Subcutaneous adipose tissue (tissue), 4 donors: ENCODE data around the gene MMP12. TPM values are rescaled to one million over a fixed set of nuclear protein-coding genes. Genes with fewer than 3 reads are reported as not detected.

Experiments
- total RNA-seq, 4 donors: library from RNA; depleted of rRNA; stranded (reverse); fragments of >200 nt; gene quantifications; one replicate each; pipeline ENCODE4 v1.1.0, GENCODE V29; 2016
- TF ChIP-seq, protein P1 (sequence below): fragments of 450-650 bp; IDR thresholded peaks from one replicate; pipeline ENCODE4 v1.5.1; 2016; ENCODE audit warnings: low read depth, mild to moderate bottlenecking, control low read depth, antibody characterized with exemption, moderate library complexity

MMP12 gene
- total RNA-seq: 10 to 100 TPM in 1 of 4 donors, not detected in 3; 17.0 TPM

DNA sequence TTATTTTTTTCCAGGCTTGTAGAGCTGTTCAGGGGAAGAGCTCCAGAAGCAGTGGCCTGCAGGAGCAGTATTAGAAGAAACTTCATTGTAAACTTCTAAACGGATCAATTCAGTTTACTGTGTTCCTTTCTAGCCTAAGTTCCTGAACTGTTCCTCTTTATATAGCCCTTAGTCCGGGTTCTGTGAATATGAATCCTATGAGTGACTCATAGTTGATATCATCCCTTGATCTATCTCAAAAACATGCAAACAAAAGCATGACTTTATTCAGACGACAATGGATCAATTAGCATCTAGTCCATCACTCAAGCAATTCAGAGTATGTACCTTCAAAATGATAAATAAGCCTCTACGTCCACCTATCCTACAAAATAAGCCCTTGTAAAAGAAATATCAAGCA lies at the start of gene MMP12:
TSS of gene MMP12 (minus strand) at position 131 of the 400 bp plus-strand sequence. CDS start at position 86, 45 bp downstream.
- TF ChIP-seq, protein P1, sequence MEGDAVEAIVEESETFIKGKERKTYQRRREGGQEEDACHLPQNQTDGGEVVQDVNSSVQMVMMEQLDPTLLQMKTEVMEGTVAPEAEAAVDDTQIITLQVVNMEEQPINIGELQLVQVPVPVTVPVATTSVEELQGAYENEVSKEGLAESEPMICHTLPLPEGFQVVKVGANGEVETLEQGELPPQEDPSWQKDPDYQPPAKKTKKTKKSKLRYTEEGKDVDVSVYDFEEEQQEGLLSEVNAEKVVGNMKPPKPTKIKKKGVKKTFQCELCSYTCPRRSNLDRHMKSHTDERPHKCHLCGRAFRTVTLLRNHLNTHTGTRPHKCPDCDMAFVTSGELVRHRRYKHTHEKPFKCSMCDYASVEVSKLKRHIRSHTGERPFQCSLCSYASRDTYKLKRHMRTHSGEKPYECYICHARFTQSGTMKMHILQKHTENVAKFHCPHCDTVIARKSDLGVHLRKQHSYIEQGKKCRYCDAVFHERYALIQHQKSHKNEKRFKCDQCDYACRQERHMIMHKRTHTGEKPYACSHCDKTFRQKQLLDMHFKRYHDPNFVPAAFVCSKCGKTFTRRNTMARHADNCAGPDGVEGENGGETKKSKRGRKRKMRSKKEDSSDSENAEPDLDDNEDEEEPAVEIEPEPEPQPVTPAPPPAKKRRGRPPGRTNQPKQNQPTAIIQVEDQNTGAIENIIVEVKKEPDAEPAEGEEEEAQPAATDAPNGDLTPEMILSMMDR: no peak

DNA sequence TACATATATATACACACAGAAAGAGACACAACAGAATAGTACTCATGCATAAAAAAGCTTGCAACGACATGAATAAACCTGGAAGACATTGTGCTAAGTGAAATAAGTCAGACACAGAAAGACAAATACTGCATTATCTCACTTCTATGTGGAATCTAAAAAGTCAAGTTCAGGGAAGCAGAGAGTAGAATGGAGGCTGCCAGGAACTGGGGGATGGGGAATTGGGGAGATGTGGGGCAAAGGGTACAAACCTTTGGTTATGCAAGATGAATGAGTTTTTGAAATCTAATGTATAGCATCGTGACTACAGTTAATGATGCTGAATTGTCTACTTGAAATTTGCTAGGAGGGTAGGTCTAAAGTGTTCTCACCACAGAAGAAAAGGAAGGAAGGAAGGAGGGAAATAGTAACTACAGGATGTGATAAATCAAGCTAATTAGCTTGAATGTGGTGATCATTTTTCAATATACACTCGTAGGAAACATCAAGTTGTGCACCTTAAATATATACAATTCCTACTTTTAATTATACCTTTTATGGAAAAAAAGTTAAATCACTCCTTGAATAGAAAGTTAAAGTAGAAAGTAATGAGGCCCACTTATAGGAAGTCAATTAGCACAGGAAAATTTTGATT lies 46.9 kb upstream of the MMP12 start:
- TF ChIP-seq, protein P1: no peak

DNA sequence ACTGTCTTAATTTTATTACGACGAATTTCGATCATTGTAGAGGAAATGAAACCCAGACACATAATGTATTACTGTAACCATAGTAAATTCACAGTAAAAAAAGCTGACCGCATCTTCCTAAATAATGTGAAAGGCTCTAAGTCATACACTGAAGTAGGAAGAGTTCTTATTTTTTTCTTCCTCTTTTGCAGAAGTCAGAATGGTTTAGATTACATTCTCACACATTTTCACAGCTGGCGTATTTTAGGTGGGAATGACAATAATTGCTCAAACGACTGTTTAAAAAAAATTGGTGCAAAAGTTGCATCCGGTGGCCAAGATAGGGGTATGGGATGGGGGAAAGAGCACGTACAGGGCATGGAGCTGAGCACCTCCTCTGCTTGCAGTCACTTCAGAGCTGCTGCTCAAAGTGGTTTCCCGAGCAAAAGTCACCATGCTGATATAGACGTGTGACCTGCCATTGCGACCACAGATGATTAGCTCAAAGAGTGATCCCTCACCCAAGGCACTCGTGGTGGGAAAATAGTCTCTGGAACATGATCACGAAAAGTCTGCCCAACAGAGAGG lies 45.4 kb upstream of the MMP12 start:
- TF ChIP-seq, protein P1: no peak

DNA sequence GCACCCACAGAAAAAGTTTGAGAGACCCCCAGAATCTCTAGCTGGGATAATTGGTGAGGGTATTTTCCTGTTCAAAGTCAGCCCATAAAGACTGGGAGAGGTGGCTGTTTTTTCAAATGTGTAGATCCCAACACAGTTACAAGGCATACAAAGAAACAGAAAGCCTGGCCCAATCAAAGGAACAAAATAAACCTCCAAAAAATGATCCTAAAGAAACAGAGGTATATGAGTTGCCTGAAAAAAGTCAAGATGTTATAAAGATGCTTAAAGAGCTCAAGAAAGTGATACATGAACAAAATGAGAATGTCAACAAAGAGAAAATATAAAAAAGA lies 40.2 kb upstream of the MMP12 start:
- TF ChIP-seq, protein P1: no peak

DNA sequence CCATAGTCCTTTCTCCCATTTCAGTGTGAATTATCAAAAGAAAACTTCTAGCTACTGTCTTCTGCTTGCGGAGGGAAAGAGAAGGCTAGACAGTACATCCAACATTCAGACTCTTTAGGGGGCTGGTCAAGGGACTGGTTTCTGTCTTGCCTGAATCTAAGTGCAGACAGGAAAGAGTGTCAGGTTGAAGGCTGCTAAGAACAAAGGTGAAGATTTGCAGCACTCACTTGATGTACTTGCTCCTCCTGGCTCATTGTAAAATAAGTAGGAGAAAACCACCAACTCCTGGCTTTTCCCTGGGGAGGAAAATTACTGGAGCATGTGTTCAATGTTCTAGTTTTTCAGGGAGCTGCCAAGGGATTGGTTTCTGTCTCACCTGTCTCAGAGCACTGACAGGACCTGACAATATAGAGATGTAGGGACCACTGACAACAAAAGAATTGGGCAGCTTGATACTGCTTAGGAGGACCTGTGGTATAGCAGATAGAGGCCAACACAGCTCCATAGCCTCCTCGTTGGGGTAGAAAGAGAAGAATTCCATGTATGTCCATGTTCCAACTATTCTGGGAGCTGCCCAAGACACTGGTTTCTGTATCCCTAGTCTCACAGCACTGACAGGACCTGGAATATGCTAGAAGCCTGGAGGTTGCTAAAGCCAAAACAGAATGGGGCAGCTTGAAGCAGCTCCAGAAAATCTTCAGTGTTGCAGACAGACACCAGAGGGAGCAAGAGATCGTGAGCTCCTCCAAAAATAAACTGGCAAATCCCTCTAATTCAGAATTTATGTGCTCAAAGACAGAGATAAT lies 39.7 kb upstream of the MMP12 start:
- TF ChIP-seq, protein P1: no peak

DNA sequence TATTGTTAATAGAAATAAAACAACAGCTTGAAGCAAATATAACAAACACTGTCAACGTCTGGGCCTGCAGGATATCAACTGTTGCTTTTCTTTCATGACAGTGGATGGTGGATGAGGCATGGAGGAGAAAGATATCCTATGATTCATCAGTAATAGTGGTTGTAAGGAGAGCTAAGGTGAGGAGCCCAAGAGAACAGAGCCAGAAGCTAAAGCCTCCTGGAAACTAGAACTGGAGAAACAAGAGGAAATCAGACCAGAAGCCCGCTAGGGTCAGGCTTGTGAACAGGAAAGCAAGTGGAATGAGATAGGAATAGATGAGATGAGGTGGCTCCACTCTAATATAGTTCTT lies 37.7 kb upstream of the MMP12 start:
- TF ChIP-seq, protein P1: no peak

DNA sequence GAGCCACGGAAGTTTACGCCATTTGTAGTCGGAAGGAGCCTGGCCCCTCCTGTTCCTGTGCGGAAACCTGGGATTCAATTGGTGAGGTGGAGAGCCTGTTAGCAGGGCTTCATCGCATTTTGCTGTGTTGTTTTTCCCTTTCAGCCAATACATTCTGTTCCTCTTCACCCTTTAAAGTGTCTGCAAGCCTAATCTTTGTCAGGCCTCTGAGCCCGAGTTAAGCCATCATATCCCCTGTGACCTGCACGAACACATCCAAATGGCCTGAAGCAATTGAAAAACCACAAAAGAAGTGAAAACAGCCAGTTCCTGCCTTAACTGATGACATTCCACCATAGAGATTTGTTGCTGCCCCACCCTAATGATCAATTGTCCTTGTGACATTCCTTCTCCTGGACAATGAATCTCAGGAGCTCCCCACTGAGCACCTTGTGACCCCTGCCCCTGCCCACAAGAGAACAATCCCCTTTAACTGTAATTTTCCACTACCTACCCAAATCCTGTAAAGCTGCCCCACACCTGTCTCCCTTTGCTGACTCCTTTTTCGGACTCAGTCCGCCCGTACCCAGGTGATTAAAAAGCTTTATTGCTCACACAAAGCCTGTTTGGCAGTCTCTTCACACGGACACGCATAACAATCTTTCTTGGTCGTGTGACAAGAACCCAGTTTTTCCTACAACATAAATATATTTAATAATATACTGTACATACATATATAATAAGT lies 37.1 kb upstream of the MMP12 start:
- TF ChIP-seq, protein P1: no peak
